ENCODE results near the gene LRRC17. TPM values are rescaled to one million over a fixed set of nuclear protein-coding genes. Genes with fewer than 3 reads are reported as not detected.

LRRC17 gene
- total and polyA plus RNA-seq, 2 of the 4 experiments (the other 2 are of a cell fraction) = 250 to 280 TPM

DNA sequence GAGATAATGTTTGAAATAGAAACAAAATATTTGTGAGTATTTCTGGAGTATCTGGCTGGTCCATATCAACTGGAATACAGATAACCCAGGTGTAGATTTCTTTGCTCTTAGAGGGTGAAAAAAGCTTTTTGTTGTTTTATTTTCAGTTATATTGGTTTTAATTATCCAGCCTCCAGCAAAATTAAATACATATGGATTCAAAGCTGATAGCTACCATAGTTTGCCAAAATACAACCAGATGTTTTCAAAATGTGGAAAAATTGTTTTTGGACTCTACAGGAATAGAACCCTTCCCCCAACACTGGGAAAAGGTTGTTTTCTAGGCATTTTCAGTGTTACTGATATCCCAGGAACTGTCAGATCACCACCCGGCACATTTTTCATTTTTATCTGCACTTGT is 30.1 kb downstream of the LRRC17 start:
- H4K5ac ChIP-seq (ENCODE audit: low read depth, low read length) = no peak overlapping the region
- intact Hi-C loops (cut with micrococcal nuclease) (no loop called here), dilution Hi-C loops (cut with HindIII; ENCODE audit: low sequenced_read_pairs, unreplicated experiment) (no loop called here), in situ Hi-C loops (cut with MboI; ENCODE audit: low sequenced_read_pairs) (no loop called here)
- no peak overlapping the region for H3K27ac ChIP-seq (ENCODE audit: insufficient read depth, low read length)
- H2BK5ac ChIP-seq (ENCODE audit: low read depth, low read length, poor library complexity, severe bottlenecking) = no peak overlapping the region
- no peak for DNase-seq
- H2BK120ac ChIP-seq (ENCODE audit: low read depth, low read length) = no peak overlapping the region
- no peak overlapping the region for H3K9ac ChIP-seq (ENCODE audit: low read depth, low read length)
- no peak overlapping the region for H2AK9ac ChIP-seq (replicated peaks; ENCODE audit: low read depth, low read length, poor library complexity)
- no peak overlapping the region for H3K18ac ChIP-seq (ENCODE audit: low read depth, low read length)
- H3K27me3 ChIP-seq (ENCODE audit: control insufficient read depth, insufficient read depth, low read length) = no peaks in the 10 kb centered on the region
- no peak overlapping the region for H2BK15ac ChIP-seq (ENCODE audit: low read depth, low read length)
- peaks cover 3% of the 10 kb centered on the region; the same call in 1 of the 2 replicates for H3K9me1 ChIP-seq (ENCODE audit: insufficient read depth, low read length)
- H3K4me3 ChIP-seq (ENCODE audit: insufficient read depth, low read depth, low read length) = no peak overlapping the region
- no peak overlapping the region for H2AK5ac ChIP-seq (ENCODE audit: low read depth, low read length)
- no peak overlapping the region for H3K23ac ChIP-seq (ENCODE audit: low read depth, low read length)
- no peak for TF ChIP-seq CHD1 (IDR thresholded peaks at IDR 0.05; ENCODE audit: low read depth, low read length)
- no peak for TF ChIP-seq MAFK (IDR thresholded peaks at IDR 0.05; ENCODE audit: low read depth, low read length)
- no peak for TF ChIP-seq RCOR1 (IDR thresholded peaks at IDR 0.05; ENCODE audit: insufficient replicate concordance, low read length)
- TF ChIP-seq FOS (IDR thresholded peaks at IDR 0.05; ENCODE audit: low read depth, low read length) = no peak
- no peak for TF ChIP-seq NFE2L2 (IDR thresholded peaks at IDR 0.05; ENCODE audit: low read depth, low read length)
- no peak for TF ChIP-seq BHLHE40 (IDR thresholded peaks at IDR 0.05; ENCODE audit: low read depth, low read length)
- no peak for TF ChIP-seq POLR2A (IDR thresholded peaks at IDR 0.05; ENCODE audit: low read depth, low read length)
- TF ChIP-seq, protein P1, sequence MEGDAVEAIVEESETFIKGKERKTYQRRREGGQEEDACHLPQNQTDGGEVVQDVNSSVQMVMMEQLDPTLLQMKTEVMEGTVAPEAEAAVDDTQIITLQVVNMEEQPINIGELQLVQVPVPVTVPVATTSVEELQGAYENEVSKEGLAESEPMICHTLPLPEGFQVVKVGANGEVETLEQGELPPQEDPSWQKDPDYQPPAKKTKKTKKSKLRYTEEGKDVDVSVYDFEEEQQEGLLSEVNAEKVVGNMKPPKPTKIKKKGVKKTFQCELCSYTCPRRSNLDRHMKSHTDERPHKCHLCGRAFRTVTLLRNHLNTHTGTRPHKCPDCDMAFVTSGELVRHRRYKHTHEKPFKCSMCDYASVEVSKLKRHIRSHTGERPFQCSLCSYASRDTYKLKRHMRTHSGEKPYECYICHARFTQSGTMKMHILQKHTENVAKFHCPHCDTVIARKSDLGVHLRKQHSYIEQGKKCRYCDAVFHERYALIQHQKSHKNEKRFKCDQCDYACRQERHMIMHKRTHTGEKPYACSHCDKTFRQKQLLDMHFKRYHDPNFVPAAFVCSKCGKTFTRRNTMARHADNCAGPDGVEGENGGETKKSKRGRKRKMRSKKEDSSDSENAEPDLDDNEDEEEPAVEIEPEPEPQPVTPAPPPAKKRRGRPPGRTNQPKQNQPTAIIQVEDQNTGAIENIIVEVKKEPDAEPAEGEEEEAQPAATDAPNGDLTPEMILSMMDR (conservative IDR thresholded peaks at IDR 0.05; ENCODE audit: low read depth, low read length) = no peak
- TF ChIP-seq SMC3 (IDR thresholded peaks at IDR 0.05; ENCODE audit: low read depth, low read length) = no peak
- TF ChIP-seq RFX5 (IDR thresholded peaks at IDR 0.05; ENCODE audit: low read depth, low read length) = no peak
- no peak for TF ChIP-seq MXI1 (IDR thresholded peaks at IDR 0.05; ENCODE audit: borderline replicate concordance, low read depth, low read length)
- TF ChIP-seq, protein P2, sequence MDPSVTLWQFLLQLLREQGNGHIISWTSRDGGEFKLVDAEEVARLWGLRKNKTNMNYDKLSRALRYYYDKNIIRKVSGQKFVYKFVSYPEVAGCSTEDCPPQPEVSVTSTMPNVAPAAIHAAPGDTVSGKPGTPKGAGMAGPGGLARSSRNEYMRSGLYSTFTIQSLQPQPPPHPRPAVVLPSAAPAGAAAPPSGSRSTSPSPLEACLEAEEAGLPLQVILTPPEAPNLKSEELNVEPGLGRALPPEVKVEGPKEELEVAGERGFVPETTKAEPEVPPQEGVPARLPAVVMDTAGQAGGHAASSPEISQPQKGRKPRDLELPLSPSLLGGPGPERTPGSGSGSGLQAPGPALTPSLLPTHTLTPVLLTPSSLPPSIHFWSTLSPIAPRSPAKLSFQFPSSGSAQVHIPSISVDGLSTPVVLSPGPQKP (IDR thresholded peaks at IDR 0.05; ENCODE audit: borderline replicate concordance, low read depth, low read length) = no peak
- ChIA-PET CTCF (interaction anchor here (1.1 kb wide), 1 partner anchor 38 kb away, joined by 5 read pairs; no protein-coding TSS in a partner anchor), POLR2A (ENCODE audit: unreplicated experiment) (no interaction called here)
- no peak for ATAC-seq (ENCODE audit: low read depth)
- no peaks in the 10 kb centered on the region; the same call in 1 of the 2 replicates for H3K4me1 ChIP-seq (ENCODE audit: control insufficient read depth, insufficient read depth, low read length)
- peaks cover 6 to 11% of the 10 kb centered on the region in 2 experiments; a peak in 2 of 4 replicates for H3K79me1 ChIP-seq (ENCODE audit: low read depth in 1 of 2, low read length in 2 of 2)
- BruUV-seq (replicated peaks) = no TSS peak
- no peak overlapping the region for H2BK20ac ChIP-seq (ENCODE audit: low read depth, low read length)
- WGBS, 2 experiments (ENCODE audit: extremely low coverage in 2 of 2, insufficient read length in 1 of 2) = no CpG with 5 or more reads among the region's 1 CpG
- H4K20me1 ChIP-seq (ENCODE audit: insufficient read depth, low read length) = no peaks in the 10 kb centered on the region
- no peak overlapping the region for H3K56ac ChIP-seq (ENCODE audit: extremely low read depth, insufficient read depth, low read length)
- H3K9me3 ChIP-seq (ENCODE audit: control insufficient read depth, insufficient read depth, low read length) = no peaks in the 10 kb centered on the region
- no peak overlapping the region for H3K4ac ChIP-seq (ENCODE audit: low read depth, low read length)
- H3K36me3 ChIP-seq (ENCODE audit: control insufficient read depth, insufficient read depth, low read length) = peaks cover 16% of the 10 kb centered on the region
- H2AFZ ChIP-seq (replicated peaks; ENCODE audit: low read length, poor library complexity) = no peak overlapping the region
- H3K14ac ChIP-seq (replicated peaks; ENCODE audit: low read depth, low read length) = no peak overlapping the region
- H4K8ac ChIP-seq (ENCODE audit: low read depth in 2 of 2, low read length in 2 of 2) = no peak overlapping the region
- no peak overlapping the region for H3K4me2 ChIP-seq (ENCODE audit: low read depth, low read length)
- H4K91ac ChIP-seq (ENCODE audit: insufficient read depth, low read depth, low read length) = no peak overlapping the region

All from IMR-90 (cell line).